ENCODE data around the gene RBM20. TPM values are rescaled to one million over a fixed set of nuclear protein-coding genes. Genes with fewer than 3 reads are reported as not detected.
A peak's percentile ranks its signal among the peaks of the same experiment; 100 is the strongest.

Gene RBM20
- total and polyA plus RNA-seq, 10 of the 15 experiments (the other 5 are each of a cell fraction or from before 2014, with no cell fraction given): 0.04 to 0.26 (median 0.15) TPM

DNA sequence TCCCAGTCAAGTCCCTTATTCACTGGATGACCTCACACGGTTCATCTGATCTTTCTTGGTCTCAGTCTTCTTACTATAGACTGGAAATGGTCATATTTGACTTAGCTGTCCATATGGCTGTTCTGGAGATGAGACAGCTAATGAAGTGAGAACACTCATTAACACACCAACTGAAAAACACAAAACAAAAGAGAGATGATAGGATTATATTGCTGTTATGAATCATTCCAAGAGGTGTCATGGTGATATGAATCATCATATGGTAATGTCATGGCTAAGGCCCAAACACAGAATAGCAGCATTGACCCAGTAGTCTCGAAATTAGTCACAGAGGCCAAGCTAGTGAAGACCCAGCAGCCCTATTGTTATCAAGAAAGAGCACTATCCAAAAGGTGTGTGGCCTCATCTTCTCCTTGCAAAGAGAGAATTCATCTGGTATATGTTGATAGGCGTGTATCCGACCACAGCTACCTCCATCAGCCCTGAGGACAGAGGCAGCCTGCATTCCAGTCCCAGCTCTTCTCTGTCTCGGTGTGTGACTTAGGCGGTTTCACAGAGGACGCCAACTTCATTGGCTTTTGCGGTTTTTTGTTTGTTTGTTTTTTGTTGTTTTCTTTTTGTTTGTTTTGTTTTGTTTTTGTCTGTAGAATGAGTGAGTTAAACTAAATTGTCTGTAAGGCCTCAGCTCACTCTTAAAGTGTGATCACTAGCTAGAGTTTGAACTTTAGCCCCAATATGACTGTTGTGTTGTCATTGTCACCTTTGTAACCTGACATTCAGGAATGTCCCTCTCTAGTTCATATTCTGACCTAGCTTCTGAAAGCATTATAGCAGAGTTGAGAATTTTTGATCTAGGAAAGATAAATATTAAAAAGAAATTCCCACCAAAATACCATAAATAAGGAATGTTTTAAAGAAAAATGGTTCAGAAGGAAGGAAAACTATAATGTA lies 130.2 kb downstream of the RBM20 start (continued):
- TF ChIP-seq, protein P1, sequence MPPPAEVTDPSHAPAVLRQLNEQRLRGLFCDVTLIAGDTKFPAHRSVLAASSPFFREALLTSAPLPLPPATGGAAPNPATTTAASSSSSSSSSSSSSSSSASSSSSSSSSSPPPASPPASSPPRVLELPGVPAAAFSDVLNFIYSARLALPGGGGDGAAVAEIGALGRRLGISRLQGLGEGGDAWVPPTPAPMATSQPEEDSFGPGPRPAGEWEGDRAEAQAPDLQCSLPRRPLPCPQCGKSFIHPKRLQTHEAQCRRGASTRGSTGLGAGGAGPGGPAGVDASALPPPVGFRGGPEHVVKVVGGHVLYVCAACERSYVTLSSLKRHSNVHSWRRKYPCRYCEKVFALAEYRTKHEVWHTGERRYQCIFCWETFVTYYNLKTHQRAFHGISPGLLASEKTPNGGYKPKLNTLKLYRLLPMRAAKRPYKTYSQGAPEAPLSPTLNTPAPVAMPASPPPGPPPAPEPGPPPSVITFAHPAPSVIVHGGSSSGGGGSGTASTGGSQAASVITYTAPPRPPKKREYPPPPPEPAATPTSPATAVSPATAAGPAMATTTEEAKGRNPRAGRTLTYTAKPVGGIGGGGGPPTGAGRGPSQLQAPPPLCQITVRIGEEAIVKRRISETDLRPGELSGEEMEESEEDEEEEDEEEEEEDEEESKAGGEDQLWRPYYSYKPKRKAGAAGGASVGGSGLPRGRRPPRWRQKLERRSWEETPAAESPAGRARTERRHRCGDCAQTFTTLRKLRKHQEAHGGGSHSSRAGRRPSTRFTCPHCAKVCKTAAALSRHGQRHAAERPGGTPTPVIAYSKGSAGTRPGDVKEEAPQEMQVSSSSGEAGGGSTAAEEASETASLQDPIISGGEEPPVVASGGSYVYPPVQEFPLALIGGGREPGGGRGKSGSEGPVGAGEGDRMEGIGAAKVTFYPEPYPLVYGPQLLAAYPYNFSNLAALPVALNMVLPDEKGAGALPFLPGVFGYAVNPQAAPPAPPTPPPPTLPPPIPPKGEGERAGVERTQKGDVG (CRISPR knock-in tag; IDR thresholded peaks at IDR 0.05): no peak
- TF ChIP-seq ZSCAN29 (IDR thresholded peaks at IDR 0.05) (peak; percentile 85), EZH2 (IDR thresholded peaks at IDR 0.05; ENCODE audit: borderline replicate concordance, control insufficient read depth, low read depth, low read length) (0 out of 2 replicates have a peak, but pooled peaks have one; percentile 84), ZNF384 (IDR thresholded peaks at IDR 0.05; ENCODE audit: borderline replicate concordance, low read depth, low read length) (no peak), ASH2L (IDR thresholded peaks at IDR 0.05; ENCODE audit: borderline replicate concordance, low read depth) (peak; percentile 92; the same call in 1 of the 2 replicates), PAX8 (IDR thresholded peaks at IDR 0.05) (no peak), JUNB (IDR thresholded peaks at IDR 0.05) (peak; percentile 100), JUND (IDR thresholded peaks at IDR 0.05; ENCODE audit: low read depth, low read length) (peak; percentile 99), KLF5 (IDR thresholded peaks at IDR 0.05; ENCODE audit: partially characterized antibody) (peak; percentile 82), POLR2AphosphoS2 (IDR thresholded peaks at IDR 0.05; ENCODE audit: low read depth, low read length) (no peak), EED (IDR thresholded peaks at IDR 0.05; ENCODE audit: low read depth) (peak; percentile 97), SUZ12 (IDR thresholded peaks at IDR 0.05; ENCODE audit: unreplicated experiment) (no peak), SMARCA5 (IDR thresholded peaks at IDR 0.05) (peak; percentile 59; the same call in 1 of the 2 replicates), MTA2 (IDR thresholded peaks at IDR 0.05; ENCODE audit: low read depth) (peak; percentile 100), TAF1 (IDR thresholded peaks at IDR 0.05; ENCODE audit: borderline replicate concordance, low read depth, low read length) (0 out of 2 replicates have a peak, but pooled peaks have one; percentile 20), ZNF274 (IDR thresholded peaks at IDR 0.05; ENCODE audit: insufficient read depth, insufficient read length) (no peak), RUNX3 (IDR thresholded peaks at IDR 0.05; ENCODE audit: low read length) (peak; percentile 96)
- TF ChIP-seq, protein P2, sequence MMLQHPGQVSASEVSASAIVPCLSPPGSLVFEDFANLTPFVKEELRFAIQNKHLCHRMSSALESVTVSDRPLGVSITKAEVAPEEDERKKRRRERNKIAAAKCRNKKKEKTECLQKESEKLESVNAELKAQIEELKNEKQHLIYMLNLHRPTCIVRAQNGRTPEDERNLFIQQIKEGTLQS (IDR thresholded peaks at IDR 0.05; ENCODE audit: borderline replicate concordance, extremely low read depth, low read depth, low read length): no peak

Data from GM12878 (cell line).